Measurements from ENCODE around the gene SLC22A8. TPM values are rescaled to one million over a fixed set of nuclear protein-coding genes. Genes with fewer than 3 reads are reported as not detected.
"Not testable (repeated sequence)": the region's sequence is repeated elsewhere in the genome, so short reads cannot be mapped to it uniquely, and the experiment has no call there.

The SLC22A8 gene
- total RNA-seq, 1 donor from 2014 or later = not detected

DNA sequence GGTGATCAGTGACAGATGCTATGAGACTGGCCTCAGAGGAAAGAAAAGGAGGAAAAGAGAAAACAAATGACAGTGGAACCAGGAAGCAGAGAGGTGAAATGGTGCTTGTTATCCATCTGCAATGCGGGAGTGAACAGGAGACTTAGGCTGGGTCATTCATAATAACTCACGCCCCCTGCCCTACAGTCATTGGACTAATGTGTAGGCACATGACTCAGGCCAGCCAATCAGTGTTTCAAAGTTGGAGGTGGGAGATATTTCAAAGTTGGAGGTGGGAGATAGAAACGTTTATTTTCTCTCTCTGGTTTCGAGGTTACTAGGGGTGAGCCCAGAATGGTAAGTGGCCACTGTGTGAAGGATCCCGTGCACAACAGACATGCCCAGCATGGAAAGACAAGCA is 61.2 kb downstream of the SLC22A8 start:
- ATAC-seq (ENCODE audit: poor library complexity) = no peak
- intact Hi-C loops (cut with DNase I) = no loop called here
- DNase-seq = no peak

- ATAC-seq (ENCODE audit: poor library complexity) (no peak), DNase-seq (no peak)
- intact Hi-C loops (cut with DNase I) = no loop called here
Measured at GRCh38 chr11:62953811-62954210, 61.8 kb downstream of the SLC22A8 start.

DNA sequence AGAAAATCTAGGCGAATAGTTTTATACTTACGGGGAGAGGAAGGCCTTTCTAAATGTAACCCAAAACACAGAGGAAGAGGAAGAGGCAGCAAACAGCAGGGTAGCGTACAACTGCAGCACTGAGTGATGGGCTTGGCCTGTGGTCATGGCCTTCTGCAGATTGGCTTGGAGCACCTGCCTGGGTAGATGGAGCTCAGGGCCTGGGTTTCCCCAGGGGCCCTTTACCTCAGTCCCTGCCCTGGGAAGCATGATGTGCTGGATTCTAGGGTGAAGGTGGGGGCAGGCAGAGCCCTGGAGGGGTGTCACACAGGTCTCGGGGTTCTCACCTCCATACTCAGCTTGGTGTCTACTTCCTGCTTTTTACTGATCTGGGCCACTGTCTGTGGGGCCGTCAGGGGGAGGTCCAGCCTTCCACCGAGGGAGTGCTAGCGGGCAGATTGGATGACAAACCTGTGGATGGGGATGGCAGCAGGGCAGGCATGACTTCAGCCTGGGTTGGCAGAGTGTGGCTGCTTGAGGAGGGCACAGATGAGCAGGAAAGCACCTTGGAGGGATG is 66.8 kb downstream of the SLC22A8 start:
- intact Hi-C loops (cut with DNase I) = no loop called here
- ATAC-seq (ENCODE audit: poor library complexity) (no peak), DNase-seq (no peak)

DNA sequence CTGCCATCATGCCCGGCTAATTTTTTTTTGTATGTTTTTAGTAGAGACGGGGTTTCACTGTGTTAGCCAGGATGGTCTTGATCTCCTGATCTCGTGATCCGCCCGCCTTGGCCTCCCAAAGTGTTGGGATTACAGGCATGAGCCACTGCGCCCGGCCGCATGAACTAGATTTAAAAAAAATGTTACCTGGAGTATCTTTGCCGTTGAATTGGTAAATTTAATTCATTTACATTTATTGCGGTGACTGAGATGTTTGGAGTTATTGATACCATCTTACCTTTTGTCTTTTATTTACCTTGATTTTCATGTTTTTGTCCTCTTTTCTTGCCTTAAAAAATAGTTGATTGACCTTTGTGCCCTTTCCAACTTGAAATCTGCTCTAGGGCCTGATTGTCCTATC is 70.1 kb downstream of the SLC22A8 start:
- intact Hi-C loops (cut with DNase I); ATAC-seq (ENCODE audit: poor library complexity): not testable (repeated sequence)

More for the DNA sequence above, 70.1 kb downstream of the SLC22A8 start:
- not testable (repeated sequence) for DNase-seq

Other genes with a start within 250 kb of the SLC22A8 start
- 9.2 TPM for gene TAF6L, start 244.4 kb downstream of the SLC22A8 start, total RNA-seq
- gene TMEM179B, start 228.4 kb downstream of the SLC22A8 start, total RNA-seq = 17.1 TPM
- 17.4 TPM for gene TMEM223, start 223.8 kb downstream of the SLC22A8 start, total RNA-seq
- 40.1 TPM for gene NXF1, start 210.4 kb downstream of the SLC22A8 start, total RNA-seq
- gene STX5, start 183.8 kb downstream of the SLC22A8 start, total RNA-seq = 15.7 TPM
- gene TEX54, start 183.0 kb downstream of the SLC22A8 start, total RNA-seq = not detected
- 27.0 TPM for gene WDR74, start 176.3 kb downstream of the SLC22A8 start, total RNA-seq
- 32.9 TPM for gene SLC3A2, start 134.9 kb downstream of the SLC22A8 start, total RNA-seq
- gene CHRM1, start 94.5 kb downstream of the SLC22A8 start, total RNA-seq = not detected
- gene SLC22A6, start 30.9 kb downstream of the SLC22A8 start, total RNA-seq = not detected
- gene SLC22A24, start 128.4 kb upstream of the SLC22A8 start, total RNA-seq = not detected
- gene SLC22A25, start 227.8 kb upstream of the SLC22A8 start, total RNA-seq = not detected

All from Right ventricle myocardium superior (tissue), 1 donor.